IMR-90 (cell line): Measurements from ENCODE around the gene MYT1. TPM values are rescaled to one million over a fixed set of nuclear protein-coding genes. Genes with fewer than 3 reads are reported as not detected.

Source experiments
- ATAC-seq: fragments of 200-7000 bp; cut with Tn5 transposase; 2 replicates; pipeline ENCODE4 v1.9.1; 2020; ENCODE audit warnings: low read depth, mild to moderate bottlenecking, moderate library complexity
- BruUV-seq: library from RNA; stranded (reverse); fragments of 400-500 nt; replicated peaks from 2 replicates; lab custom pipeline; 2021; lab: Mats Ljungman, UMichigan
- CTCF ChIA-PET: fragments of 300-600 bp; formaldehyde crosslinking; extraction: SDS; loops from one replicate; lab custom pipeline; 2021; ENCODE audit warnings: antibody characterized with exemption; lab: Yijun Ruan, JAX
- POLR2A ChIA-PET: fragments of 300-600 bp; sonication (Branson Sonifier 250); formaldehyde crosslinking; loops from one replicate; lab custom pipeline; 2022; ENCODE audit warnings: antibody characterized with exemption; ENCODE audit not compliant: unreplicated experiment; lab: Charles Lee
- DNase-seq: peaks from one replicate; pipeline ENCODE4 v3.0.0; 2013
- H2AFZ ChIP-seq: replicated peaks from 2 replicates; pipeline ENCODE3; 2013; ENCODE audit warnings: low read length, mild to moderate bottlenecking; ENCODE audit not compliant: poor library complexity
- H2AK5ac ChIP-seq: 2 replicates; pipeline ENCODE4 v1.6.1; 2013; ENCODE audit warnings: low read depth, low read length, inconsistent platforms
- H2AK9ac ChIP-seq: replicated peaks from 2 replicates; pipeline ENCODE3; 2013; ENCODE audit warnings: mild to moderate bottlenecking, low read depth, low read length, moderate library complexity; ENCODE audit not compliant: poor library complexity
- H2BK120ac ChIP-seq: 2 replicates; pipeline ENCODE4 v1.6.1; 2013; ENCODE audit warnings: low read depth, low read length, inconsistent platforms
- H2BK15ac ChIP-seq: 3 replicates; pipeline ENCODE4 v1.6.1; 2013; ENCODE audit warnings: low read depth, low read length, inconsistent platforms
- H2BK20ac ChIP-seq: 2 replicates; pipeline ENCODE4 v1.6.1; 2013; ENCODE audit warnings: low read depth, mild to moderate bottlenecking, inconsistent platforms, low read length, moderate library complexity
- H2BK5ac ChIP-seq: 2 replicates; pipeline ENCODE4 v1.6.1; 2013; ENCODE audit warnings: mild to moderate bottlenecking, low read depth, low read length, inconsistent platforms; ENCODE audit not compliant: poor library complexity, severe bottlenecking
- H3K14ac ChIP-seq: replicated peaks from 2 replicates; pipeline ENCODE4 v1.6.1; 2013; ENCODE audit warnings: low read depth, low read length, inconsistent platforms
- H3K18ac ChIP-seq: 2 replicates; pipeline ENCODE4 v1.6.1; 2013; ENCODE audit warnings: low read depth, low read length, control low read depth
- H3K23ac ChIP-seq: 2 replicates; pipeline ENCODE4 v1.6.1; 2013; ENCODE audit warnings: low read depth, low read length, inconsistent platforms
- H3K27ac ChIP-seq: 2 replicates; pipeline ENCODE4 v1.5.1; 2013; ENCODE audit warnings: mild to moderate bottlenecking, control low read depth, low read length; ENCODE audit not compliant: insufficient read depth
- H3K27me3 ChIP-seq: 2 replicates; pipeline ENCODE4 v1.6.1; 2013; ENCODE audit warnings: low read length; ENCODE audit not compliant: control insufficient read depth, insufficient read depth
- H3K36me3 ChIP-seq: 2 replicates; pipeline ENCODE4 v1.6.1; 2013; ENCODE audit warnings: low read length, mixed read lengths; ENCODE audit not compliant: control insufficient read depth, insufficient read depth
- H3K4ac ChIP-seq: 2 replicates; pipeline ENCODE4 v1.6.1; 2013; ENCODE audit warnings: low read depth, low read length, inconsistent platforms
- H3K4me1 ChIP-seq: 2 replicates; pipeline ENCODE4 v1.6.1; 2013; ENCODE audit warnings: low read length, mixed read lengths; ENCODE audit not compliant: control insufficient read depth, insufficient read depth
- H3K4me2 ChIP-seq: 2 replicates; pipeline ENCODE4 v1.6.1; 2013; ENCODE audit warnings: low read depth, mild to moderate bottlenecking, control low read depth, low read length, moderate library complexity
- H3K4me3 ChIP-seq: 2 replicates; pipeline ENCODE4 v1.5.1; 2013; ENCODE audit warnings: low read depth, mild to moderate bottlenecking, control low read depth, low read length, moderate library complexity; ENCODE audit not compliant: insufficient read depth
- H3K56ac ChIP-seq: 2 replicates; pipeline ENCODE4 v1.6.1; 2013; ENCODE audit warnings: low read length, inconsistent platforms; ENCODE audit not compliant: insufficient read depth; ENCODE audit errors: extremely low read depth
- H3K79me1 ChIP-seq, 2 experiments: 2 replicates each; pipeline ENCODE4 v1.6.1; 2013; ENCODE audit warnings: low read length in 2 of 2, inconsistent platforms in 1 of 2, low read depth in 1 of 2
- H3K9ac ChIP-seq: 2 replicates; pipeline ENCODE4 v1.6.1; 2013; ENCODE audit warnings: low read depth, low read length, control low read depth
- H3K9me1 ChIP-seq: 2 replicates; pipeline ENCODE4 v1.6.1; 2013; ENCODE audit warnings: low read length, inconsistent platforms; ENCODE audit not compliant: insufficient read depth
- H3K9me3 ChIP-seq: 2 replicates; pipeline ENCODE4 v1.6.1; 2013; ENCODE audit warnings: low read length; ENCODE audit not compliant: control insufficient read depth, insufficient read depth
- H4K20me1 ChIP-seq: 2 replicates; pipeline ENCODE4 v1.6.1; 2013; ENCODE audit warnings: low read length, inconsistent platforms; ENCODE audit not compliant: insufficient read depth
- H4K5ac ChIP-seq: 2 replicates; pipeline ENCODE4 v1.6.1; 2013; ENCODE audit warnings: mild to moderate bottlenecking, low read depth, low read length, control low read depth
- H4K8ac ChIP-seq, 2 experiments: 2 replicates each; pipeline ENCODE4 v1.6.1; 2013; ENCODE audit warnings: low read depth in 2 of 2, low read length in 2 of 2, control low read depth in 1 of 2, inconsistent platforms in 1 of 2
- H4K91ac ChIP-seq: 2 replicates; pipeline ENCODE4 v1.6.1; 2013; ENCODE audit warnings: low read depth, low read length, inconsistent platforms; ENCODE audit not compliant: insufficient read depth
- BHLHE40 ChIP-seq: fragments of 150-350 bp; IDR thresholded peaks from 2 replicates; pipeline ENCODE4 v1.6.1; 2016; ENCODE audit warnings: mild to moderate bottlenecking, low read depth, low read length
- CEBPB ChIP-seq: IDR thresholded peaks from 2 replicates; pipeline ENCODE4 v1.6.1; 2012; ENCODE audit warnings: low read depth, low read length, improper control_type of control experiment
- CHD1 ChIP-seq: IDR thresholded peaks from 2 replicates; pipeline ENCODE4 v1.6.1; 2012; ENCODE audit warnings: low read depth, low read length, improper control_type of control experiment
- CTCF ChIP-seq: conservative IDR thresholded peaks from 2 replicates; pipeline ENCODE4 v1.5.1; 2012; ENCODE audit warnings: mild to moderate bottlenecking, low read depth, low read length, improper control_type of control experiment
- ELK1 ChIP-seq: fragments of 150-350 bp; IDR thresholded peaks from 2 replicates; pipeline ENCODE4 v1.6.1; 2016; ENCODE audit warnings: low read depth, mild to moderate bottlenecking, low read length, moderate library complexity, borderline replicate concordance
- FOS ChIP-seq: fragments of 150-350 bp; IDR thresholded peaks from 2 replicates; pipeline ENCODE4 v1.6.1; 2016; ENCODE audit warnings: low read depth, low read length
- MAFK ChIP-seq: IDR thresholded peaks from 2 replicates; pipeline ENCODE4 v1.6.1; 2012; ENCODE audit warnings: low read depth, low read length, improper control_type of control experiment
- MAZ ChIP-seq: IDR thresholded peaks from 2 replicates; pipeline ENCODE4 v1.6.1; 2012; ENCODE audit warnings: low read depth, mild to moderate bottlenecking, low read length, improper control_type of control experiment, moderate library complexity, borderline replicate concordance
- MXI1 ChIP-seq: IDR thresholded peaks from 2 replicates; pipeline ENCODE4 v1.6.1; 2012; ENCODE audit warnings: low read depth, mild to moderate bottlenecking, low read length, moderate library complexity, borderline replicate concordance
- NFE2L2 ChIP-seq: fragments of 150-350 bp; IDR thresholded peaks from 2 replicates; pipeline ENCODE4 v1.6.1; 2016; ENCODE audit warnings: low read depth, mild to moderate bottlenecking, low read length
- POLR2A ChIP-seq: IDR thresholded peaks from 2 replicates; pipeline ENCODE4 v1.6.1; 2012; ENCODE audit warnings: mild to moderate bottlenecking, low read depth, low read length
- RAD21 ChIP-seq: IDR thresholded peaks from 2 replicates; pipeline ENCODE4 v1.6.1; 2012; ENCODE audit warnings: low read length, improper control_type of control experiment
- RCOR1 ChIP-seq: IDR thresholded peaks from 2 replicates; pipeline ENCODE4 v1.6.1; 2012; ENCODE audit warnings: mild to moderate bottlenecking, low read length, improper control_type of control experiment; ENCODE audit not compliant: insufficient replicate concordance
- RFX5 ChIP-seq: IDR thresholded peaks from 2 replicates; pipeline ENCODE4 v1.8.0; 2012; ENCODE audit warnings: low read depth, mild to moderate bottlenecking, low read length, moderate library complexity
- SMC3 ChIP-seq: fragments of 150-350 bp; IDR thresholded peaks from 2 replicates; pipeline ENCODE4 v1.6.1; 2016; ENCODE audit warnings: low read depth, mild to moderate bottlenecking, antibody characterized with exemption, low read length, moderate library complexity
- USF2 ChIP-seq: fragments of 150-350 bp; IDR thresholded peaks from 2 replicates; pipeline ENCODE4 v1.6.1; 2017; ENCODE audit warnings: mild to moderate bottlenecking, antibody characterized with exemption, low read length, low read depth
- WGBS, 2 experiments: methylation state at CpG; one replicate each; pipeline versions ENCODE4 v1.1.5 to v1.1.7; 2013; ENCODE audit warnings: missing lambda C conversion rate in 2 of 2; ENCODE audit not compliant: insufficient read length in 1 of 2; ENCODE audit errors: extremely low coverage in 2 of 2; 5-methylcytosine and 5-hydroxymethylcytosine counted together
- dilution Hi-C: fragments of 300-500 bp; cut with HindIII; formaldehyde crosslinking; loops from one replicate; pipeline ENCODE4 v1.14.3; 2018; ENCODE audit warnings: low sequenced_read_pairs; ENCODE audit not compliant: unreplicated experiment
- in situ Hi-C: fragments of 300-500 bp; cut with MboI; formaldehyde crosslinking; loops from 3 replicates; pipeline ENCODE4 v1.14.3; 2019; ENCODE audit warnings: low sequenced_read_pairs, inconsistent platforms, mixed read lengths
- intact Hi-C: fragments of 100-400 bp; cut with micrococcal nuclease; formaldehyde crosslinking; loops from 2 replicates; pipeline ENCODE4 v1.10.0; 2022
- polyA plus RNA-seq, 3 experiments: library from polyadenylated mRNA; depleted of rRNA; stranded (reverse); fragments of >200 nt; gene quantifications; 2 replicates each; pipeline ENCODE4 v1.2.3, GENCODE V29; 2012; ENCODE audit warnings: low replicate concordance in 1 of 3
- total RNA-seq: library from RNA; depleted of rRNA; stranded (reverse); fragments of >200 nt; gene quantifications from 2 replicates; pipeline ENCODE4 v1.2.3, GENCODE V29; 2012

The MYT1 gene
- total and polyA plus RNA-seq, 2 of the 4 experiments (the other 2 are of a cell fraction), result not detected

GRCh38 chr20:64219202-64219601, 55.0 kb downstream of the MYT1 start:
- Histone ChIP-seq H2BK20ac (no peak overlapping the region), H3K27ac (no peak overlapping the region), H4K5ac (no peak overlapping the region), H2AK5ac (no peak overlapping the region), H3K79me1 (no peaks in the 10 kb centered on the region; a peak in 1 of 4 replicates), H3K18ac (no peak overlapping the region), H4K20me1 (no peaks in the 10 kb centered on the region), H2BK120ac (no peak overlapping the region), H3K9me3 (no peaks in the 10 kb centered on the region), H2AFZ (peak overlapping the region; percentile 6), H2AK9ac (no peak overlapping the region), H3K23ac (no peak overlapping the region; the same call in 1 of the 2 replicates), H3K4ac (no peak overlapping the region), H4K91ac (no peak overlapping the region), H3K4me3 (no peak overlapping the region), H3K4me1 (peaks cover 18% of the 10 kb centered on the region), H2BK5ac (no peak overlapping the region), H3K9me1 (peaks cover 8% of the 10 kb centered on the region), H3K27me3 (peaks cover 46% of the 10 kb centered on the region), H2BK15ac (no peak overlapping the region), H3K56ac (no peak overlapping the region), H3K14ac (no peak overlapping the region), H4K8ac (no peak overlapping the region), H3K9ac (no peak overlapping the region), H3K36me3 (no peaks in the 10 kb centered on the region), H3K4me2 (no peak overlapping the region)
- TF ChIP-seq SMC3 (no peak), MAFK (no peak), BHLHE40 (no peak), USF2 (no peak), CTCF (no peak), MAZ (no peak), RAD21 (no peak), MXI1 (no peak), RFX5 (no peak), FOS (no peak), CEBPB (no peak), NFE2L2 (no peak), CHD1 (no peak), RCOR1 (no peak), POLR2A (no peak), ELK1 (no peak)
- ATAC-seq, result no peak
- ChIA-PET CTCF (no interaction called here), POLR2A (no interaction called here)
- in situ Hi-C loops, result no loop called here
- no TSS peak for BruUV-seq
- no peak for DNase-seq
- dilution Hi-C loops, result no loop called here
- intact Hi-C loops, result no loop called here
- 66% methylated on average over 7 of the region's 12 CpGs; no CpG with 5 or more reads in 1 of the 2 experiments for WGBS, 2 experiments
